GM12864 (cell line): ENCODE data around the gene SLC4A8.

ENCODE experiments used
- DNase-seq: peaks from one replicate; pipeline ENCODE4 v3.0.0-alpha.2; 2011; ENCODE audit warnings: low read depth
- H3K4me3 ChIP-seq: 2 replicates; pipeline ENCODE4 v1.5.1; 2011; ENCODE audit warnings: mild to moderate bottlenecking, low read depth, low read length, control low read depth
- TF ChIP-seq, protein P1 (sequence below): IDR thresholded peaks from 2 replicates; pipeline ENCODE4 v1.5.1; 2011; ENCODE audit warnings: low read depth, mild to moderate bottlenecking, moderate library complexity, low read length, control low read depth, inconsistent platforms; ENCODE audit errors: missing control alignments

The SLC4A8 gene

DNA sequence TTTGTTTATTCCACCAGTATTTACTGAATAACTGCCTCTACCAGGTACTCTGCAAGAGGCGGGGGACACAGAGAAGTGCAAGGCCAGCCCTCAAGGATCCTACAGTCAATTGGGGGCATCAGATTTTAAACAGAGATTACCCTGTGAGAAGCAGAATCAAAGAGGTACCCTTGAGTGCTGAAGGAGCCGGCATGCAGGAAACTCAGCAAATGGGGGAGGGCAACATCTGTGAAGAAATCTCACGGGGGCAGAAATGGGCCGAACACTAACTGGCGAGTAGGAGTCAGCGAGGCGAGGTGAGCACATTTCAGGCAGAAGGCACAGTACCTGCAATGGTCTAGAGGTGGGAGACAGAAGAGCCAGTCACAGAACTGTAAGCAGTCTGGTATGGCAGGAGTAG, 42.5 kb upstream of the SLC4A8 start:
- TF ChIP-seq, protein P1, sequence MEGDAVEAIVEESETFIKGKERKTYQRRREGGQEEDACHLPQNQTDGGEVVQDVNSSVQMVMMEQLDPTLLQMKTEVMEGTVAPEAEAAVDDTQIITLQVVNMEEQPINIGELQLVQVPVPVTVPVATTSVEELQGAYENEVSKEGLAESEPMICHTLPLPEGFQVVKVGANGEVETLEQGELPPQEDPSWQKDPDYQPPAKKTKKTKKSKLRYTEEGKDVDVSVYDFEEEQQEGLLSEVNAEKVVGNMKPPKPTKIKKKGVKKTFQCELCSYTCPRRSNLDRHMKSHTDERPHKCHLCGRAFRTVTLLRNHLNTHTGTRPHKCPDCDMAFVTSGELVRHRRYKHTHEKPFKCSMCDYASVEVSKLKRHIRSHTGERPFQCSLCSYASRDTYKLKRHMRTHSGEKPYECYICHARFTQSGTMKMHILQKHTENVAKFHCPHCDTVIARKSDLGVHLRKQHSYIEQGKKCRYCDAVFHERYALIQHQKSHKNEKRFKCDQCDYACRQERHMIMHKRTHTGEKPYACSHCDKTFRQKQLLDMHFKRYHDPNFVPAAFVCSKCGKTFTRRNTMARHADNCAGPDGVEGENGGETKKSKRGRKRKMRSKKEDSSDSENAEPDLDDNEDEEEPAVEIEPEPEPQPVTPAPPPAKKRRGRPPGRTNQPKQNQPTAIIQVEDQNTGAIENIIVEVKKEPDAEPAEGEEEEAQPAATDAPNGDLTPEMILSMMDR, result no peak
- DNase-seq, result no peak
- H3K4me3 ChIP-seq, result no peak overlapping the region

DNA sequence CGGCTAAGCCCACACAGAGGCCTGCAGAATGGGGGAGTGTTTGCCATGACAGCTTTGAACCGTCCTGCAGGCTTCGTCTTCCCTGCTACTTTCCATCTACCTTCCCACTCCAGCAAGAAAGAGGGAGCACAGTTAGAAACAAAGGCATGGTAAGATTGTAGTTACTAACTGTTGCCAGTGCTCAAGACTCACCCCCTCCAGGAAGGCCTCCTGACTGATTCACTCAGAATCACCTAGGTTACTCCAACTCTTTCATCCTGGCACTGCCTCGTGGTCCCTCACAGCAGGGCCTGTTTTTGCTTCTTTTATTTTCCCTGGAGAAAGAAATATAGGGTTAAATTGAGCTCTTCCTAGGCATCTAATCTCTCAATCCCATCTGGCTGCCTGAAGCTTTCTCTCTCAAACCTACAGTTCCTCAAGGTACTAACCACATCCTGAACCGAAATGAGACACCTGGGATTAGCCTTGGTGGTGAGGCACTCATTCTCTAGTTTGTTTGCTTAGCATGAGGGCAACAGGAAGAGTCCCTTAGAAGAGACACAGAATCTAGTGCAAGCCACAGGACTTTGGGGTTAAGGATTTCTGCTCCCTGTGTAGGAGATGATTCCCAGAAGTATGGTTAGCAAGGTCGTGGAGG, 41.2 kb upstream of the SLC4A8 start:
- H3K4me3 ChIP-seq, result no peak overlapping the region
- no peak for DNase-seq
- TF ChIP-seq, protein P1, result no peak

DNA sequence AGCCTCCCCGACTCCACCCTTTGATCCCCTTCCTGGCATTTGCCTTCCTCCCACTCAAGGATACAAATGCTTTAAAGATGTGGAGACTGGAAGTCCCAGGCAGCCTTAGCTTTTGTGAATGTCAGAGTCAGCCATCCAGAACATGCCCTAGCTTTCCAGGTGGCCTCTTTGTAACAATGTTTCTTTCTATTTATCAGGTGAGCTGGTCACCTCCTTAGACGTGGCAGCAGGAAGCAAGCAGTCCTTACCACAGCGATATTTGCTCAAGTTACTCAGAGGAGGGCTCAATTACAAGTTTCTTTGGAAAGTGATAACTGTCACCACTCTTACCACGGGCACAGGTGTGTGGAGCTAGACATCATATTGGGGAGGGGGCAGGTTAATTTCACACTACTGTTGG, 38.3 kb upstream of the SLC4A8 start:
- TF ChIP-seq, protein P1, result no peak
- DNase-seq, result no peak
- no peak overlapping the region for H3K4me3 ChIP-seq

DNA sequence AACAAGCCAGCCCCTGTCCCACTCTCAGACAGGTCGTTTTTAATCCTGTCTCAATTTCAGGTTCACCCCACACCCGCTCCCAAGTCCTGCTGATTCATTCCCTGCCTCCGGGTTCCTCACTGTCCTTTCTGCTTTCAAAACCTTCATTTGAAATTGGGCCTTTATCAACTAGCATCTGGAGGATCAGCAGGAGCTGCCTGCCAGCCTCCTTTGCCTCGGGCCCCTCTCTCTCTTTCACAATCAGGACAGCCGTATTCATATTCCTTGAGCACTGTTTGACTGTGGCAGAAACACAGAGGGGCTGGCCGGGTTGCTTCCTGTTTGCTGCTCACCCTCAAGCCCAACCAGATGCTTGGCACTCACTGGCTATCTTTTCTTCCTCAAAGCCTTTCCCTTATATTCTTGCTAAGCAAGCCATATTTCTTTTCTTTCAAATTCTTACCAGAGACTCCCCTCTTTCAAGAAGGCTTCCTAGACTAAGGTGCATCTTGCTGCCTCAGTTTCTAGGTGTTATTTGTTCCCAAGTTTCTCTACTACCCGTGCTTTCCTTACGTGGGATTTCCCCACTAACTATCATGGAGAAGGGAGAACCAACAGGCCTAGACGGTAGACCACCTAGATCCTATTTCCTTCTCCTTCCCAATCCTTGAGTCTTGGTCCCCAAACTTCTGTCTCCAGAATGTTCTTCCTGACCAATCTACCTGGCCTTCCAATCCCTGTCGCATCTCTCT, 36.4 kb upstream of the SLC4A8 start:
- TF ChIP-seq, protein P1, result no peak
- no peak for DNase-seq

DNA sequence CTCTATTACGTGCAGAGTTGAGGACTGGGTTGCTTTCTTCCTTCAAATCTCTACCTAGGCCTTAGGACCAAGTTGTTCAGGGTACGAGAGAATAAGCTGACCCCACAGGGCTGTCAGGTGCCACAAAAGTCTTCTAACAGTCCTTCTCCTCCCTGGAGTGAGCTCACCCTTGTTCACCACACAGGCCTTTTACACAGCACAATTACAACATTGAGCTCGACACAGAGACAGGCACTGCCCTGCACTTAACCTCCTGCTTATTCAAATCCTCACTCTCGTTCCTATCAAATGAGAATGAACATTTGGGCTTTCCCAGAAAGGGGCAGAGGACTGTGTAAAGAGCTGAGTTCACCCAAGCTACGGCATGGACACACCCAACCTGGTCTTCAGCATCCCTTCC, 35.8 kb upstream of the SLC4A8 start:
- no peak for DNase-seq
- TF ChIP-seq, protein P1, result no peak

More for the DNA sequence above, 36.4 kb upstream of the SLC4A8 start:
- no peak overlapping the region for H3K4me3 ChIP-seq

DNA sequence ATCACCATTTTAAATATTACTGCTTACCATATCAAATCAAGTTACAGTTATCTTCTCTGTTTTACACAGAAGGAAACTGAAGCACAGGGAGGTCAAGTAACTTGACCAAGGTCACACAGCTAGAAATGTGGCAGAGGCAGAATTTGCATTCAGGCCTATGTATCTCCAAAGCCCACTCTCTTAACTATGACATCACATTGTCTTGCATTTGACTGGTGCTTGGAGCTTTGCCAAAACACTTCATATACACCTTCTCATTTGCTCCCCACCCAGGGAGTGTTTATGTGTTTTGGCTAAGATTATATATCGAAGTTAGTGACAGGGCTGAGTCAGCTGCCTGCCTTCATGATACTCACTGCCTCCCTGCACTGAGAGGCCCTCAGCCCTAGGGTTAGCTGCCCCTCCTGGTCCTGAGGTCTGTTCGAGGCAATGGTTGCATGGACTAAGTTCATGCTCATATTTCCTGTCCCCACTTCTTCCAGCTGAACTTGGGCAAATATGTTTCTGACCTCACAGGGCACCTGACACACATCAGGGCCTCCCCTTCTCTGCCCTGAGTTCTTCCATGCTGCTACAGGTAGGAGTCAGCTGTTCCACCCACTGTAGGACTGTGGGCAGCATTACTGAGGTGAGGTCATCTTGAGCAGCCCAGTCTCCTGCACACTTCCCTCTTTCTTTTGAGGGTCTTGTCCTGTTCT, 35.2 kb upstream of the SLC4A8 start:
- DNase-seq, result no peak
- H3K4me3 ChIP-seq, result no peak overlapping the region
- TF ChIP-seq, protein P1, result no peak

More for the DNA sequence above, 35.8 kb upstream of the SLC4A8 start:
- H3K4me3 ChIP-seq, result no peak overlapping the region
